ENCODE data around the gene CYTH3.

CYTH3 gene

GRCh38 chr7:6121141-6121540 is 151.3 kb downstream of the CYTH3 start:
- Histone ChIP-seq H3K36me3 (ENCODE audit: low read length) (peaks cover 26% of the 10 kb centered on the region), H3K4me3 (ENCODE audit: insufficient read depth, low read length, poor library complexity, severe bottlenecking) (no peak overlapping the region), H3K27ac (ENCODE audit: low read depth, low read length) (no peak overlapping the region), H3K79me2 (ENCODE audit: insufficient read depth, low read length) (0 out of 2 replicates have a peak, but pooled peaks cover 9% of the 10 kb centered on the region), H3K9ac (ENCODE audit: low read length) (no peak overlapping the region), H2AFZ (ENCODE audit: low read depth, low read length, severe bottlenecking) (no peak overlapping the region), H3K27me3 (ENCODE audit: low read length) (no peaks in the 10 kb centered on the region), H3K9me3 (ENCODE audit: insufficient read depth, low read length) (0 out of 2 replicates have a peak, but pooled peaks cover 4% of the 10 kb centered on the region), H3K4me2 (ENCODE audit: low read depth, low read length, poor library complexity, severe bottlenecking) (no peak overlapping the region), H3K9me2 (replicated peaks; ENCODE audit: insufficient read depth, low read length) (no peaks in the 10 kb centered on the region), H4K20me1 (ENCODE audit: low read depth, low read length) (no peaks in the 10 kb centered on the region), H3F3A (ENCODE audit: insufficient read depth) (no peaks in the 10 kb centered on the region)
- TF ChIP-seq EZH2phosphoT487 (conservative IDR thresholded peaks at IDR 0.05; ENCODE audit: low read length) (no peak), CTCF (IDR thresholded peaks at IDR 0.05; ENCODE audit: insufficient read depth, low read length, poor library complexity, severe bottlenecking) (no peak)

GRCh38 chr7:6117533-6117932 is 154.9 kb downstream of the CYTH3 start:
- no peak overlapping the region for H3K4me2 ChIP-seq (ENCODE audit: low read depth, low read length, poor library complexity, severe bottlenecking)
- no peaks in the 10 kb centered on the region for H3K27me3 ChIP-seq (ENCODE audit: low read length)
- TF ChIP-seq EZH2phosphoT487 (conservative IDR thresholded peaks at IDR 0.05; ENCODE audit: low read length) (no peak), CTCF (IDR thresholded peaks at IDR 0.05; ENCODE audit: insufficient read depth, low read length, poor library complexity, severe bottlenecking) (no peak)
- 0 out of 2 replicates have a peak, but pooled peaks cover 4% of the 10 kb centered on the region for H3K9me3 ChIP-seq (ENCODE audit: insufficient read depth, low read length)
- H3K4me3 ChIP-seq (ENCODE audit: insufficient read depth, low read length, poor library complexity, severe bottlenecking) = no peak overlapping the region
- H3K79me2 ChIP-seq (ENCODE audit: insufficient read depth, low read length) = 0 out of 2 replicates have a peak, but pooled peaks cover 9% of the 10 kb centered on the region
- no peak overlapping the region for H3K9ac ChIP-seq (ENCODE audit: low read length)
- H3K36me3 ChIP-seq (ENCODE audit: low read length) = peaks cover 35% of the 10 kb centered on the region
- H3K9me2 ChIP-seq (replicated peaks; ENCODE audit: insufficient read depth, low read length) = no peaks in the 10 kb centered on the region
- H3F3A ChIP-seq (ENCODE audit: insufficient read depth) = no peaks in the 10 kb centered on the region
- no peak overlapping the region for H2AFZ ChIP-seq (ENCODE audit: low read depth, low read length, severe bottlenecking)
- H3K27ac ChIP-seq (ENCODE audit: low read depth, low read length) = no peak overlapping the region
- no peaks in the 10 kb centered on the region for H4K20me1 ChIP-seq (ENCODE audit: low read depth, low read length)

GRCh38 chr7:6116211-6116610 is 156.2 kb downstream of the CYTH3 start:
- no peak overlapping the region for H3K27ac ChIP-seq (ENCODE audit: low read depth, low read length)
- H4K20me1 ChIP-seq (ENCODE audit: low read depth, low read length) = no peaks in the 10 kb centered on the region
- peaks cover 31% of the 10 kb centered on the region for H3K36me3 ChIP-seq (ENCODE audit: low read length)
- no peak overlapping the region for H3K9ac ChIP-seq (ENCODE audit: low read length)
- TF ChIP-seq CTCF (IDR thresholded peaks at IDR 0.05; ENCODE audit: insufficient read depth, low read length, poor library complexity, severe bottlenecking) (no peak), EZH2phosphoT487 (conservative IDR thresholded peaks at IDR 0.05; ENCODE audit: low read length) (no peak)
- no peaks in the 10 kb centered on the region for H3K9me2 ChIP-seq (replicated peaks; ENCODE audit: insufficient read depth, low read length)
- 0 out of 2 replicates have a peak, but pooled peaks cover 4% of the 10 kb centered on the region for H3K9me3 ChIP-seq (ENCODE audit: insufficient read depth, low read length)
- H3K27me3 ChIP-seq (ENCODE audit: low read length) = no peaks in the 10 kb centered on the region
- H3K79me2 ChIP-seq (ENCODE audit: insufficient read depth, low read length) = 0 out of 2 replicates have a peak, but pooled peaks cover 9% of the 10 kb centered on the region
- H2AFZ ChIP-seq (ENCODE audit: low read depth, low read length, severe bottlenecking) = no peak overlapping the region
- no peaks in the 10 kb centered on the region for H3F3A ChIP-seq (ENCODE audit: insufficient read depth)
- H3K4me2 ChIP-seq (ENCODE audit: low read depth, low read length, poor library complexity, severe bottlenecking) = no peak overlapping the region
- H3K4me3 ChIP-seq (ENCODE audit: insufficient read depth, low read length, poor library complexity, severe bottlenecking) = no peak overlapping the region

Data from SU-DHL-6 (cell line).